ENCODE measurements around the gene NPIPB2.

Gene NPIPB2

DNA sequence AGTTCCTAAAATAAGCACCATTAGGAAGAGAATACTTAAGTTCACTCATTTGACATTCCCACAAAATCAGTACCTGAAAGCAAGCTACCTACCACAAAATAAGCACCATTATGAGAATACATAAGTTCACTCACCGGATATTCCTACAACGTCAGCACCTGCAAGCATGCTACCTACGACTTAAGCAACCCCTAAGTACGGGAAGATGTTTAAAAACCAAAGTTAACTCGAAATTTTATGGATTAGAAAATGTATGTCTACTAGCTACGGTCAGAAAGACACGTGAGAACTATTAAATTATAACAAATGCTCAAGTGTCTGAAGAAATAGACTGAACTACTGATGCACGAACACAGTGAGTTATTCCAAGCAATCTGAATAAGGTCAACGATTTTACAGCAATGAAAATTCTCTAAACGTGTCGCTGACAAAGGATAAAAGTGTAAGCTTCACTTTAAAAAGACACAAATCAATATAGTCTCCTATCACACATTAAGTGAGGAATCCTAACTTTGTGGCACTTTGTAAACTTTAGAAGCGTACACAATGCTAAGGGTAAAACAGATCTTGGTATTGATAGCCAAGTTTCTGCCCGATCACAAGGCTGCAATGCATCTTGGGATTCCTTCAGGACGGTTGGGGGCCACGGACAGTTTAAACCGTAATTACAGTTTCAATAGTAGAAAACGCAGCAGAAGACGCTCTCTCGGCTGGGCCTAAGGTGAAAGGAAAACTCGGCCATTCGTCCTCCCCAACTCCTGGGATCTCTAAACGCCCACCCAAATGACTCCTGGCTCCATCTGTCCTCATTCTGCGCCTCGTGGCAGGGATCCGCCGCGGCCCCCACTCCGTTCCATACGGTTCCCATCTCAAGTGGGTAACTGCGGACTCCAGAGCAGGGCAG is 27.4 kb downstream of the NPIPB2 start:
- TF ChIP-seq CTCF (IDR thresholded peaks at IDR 0.05; ENCODE audit: low read depth, low read length): no peak
- no peak for TF ChIP-seq EZH2phosphoT487 (IDR thresholded peaks at IDR 0.05; ENCODE audit: low read depth)
- H3K4me3 ChIP-seq (ENCODE audit: low read length): peak overlapping the region; percentile 75
- no peaks in the 10 kb centered on the region for H3K27me3 ChIP-seq (ENCODE audit: low read depth, low read length)
- peak overlapping the region; percentile 60 for H3K27ac ChIP-seq (ENCODE audit: low read length)
- H3K4me1 ChIP-seq (ENCODE audit: low read length): peaks cover 37% of the 10 kb centered on the region
- H3K79me2 ChIP-seq (ENCODE audit: low read length): peaks cover 62% of the 10 kb centered on the region
- peaks cover 43% of the 10 kb centered on the region for H4K20me1 ChIP-seq (ENCODE audit: insufficient read depth, low read length)
- H3K36me3 ChIP-seq (replicated peaks; ENCODE audit: low read depth, low read length): peaks cover 4% of the 10 kb centered on the region
- no peaks in the 10 kb centered on the region for H3K9me3 ChIP-seq (ENCODE audit: insufficient read depth, low read length)
- H2AFZ ChIP-seq (ENCODE audit: low read depth, low read length): peak overlapping the region; percentile 12; the same call in 1 of the 2 replicates
- peak overlapping the region; percentile 85 for H3K4me2 ChIP-seq (ENCODE audit: low read length)
- H3K9ac ChIP-seq (ENCODE audit: low read length): peak overlapping the region; percentile 79

DNA sequence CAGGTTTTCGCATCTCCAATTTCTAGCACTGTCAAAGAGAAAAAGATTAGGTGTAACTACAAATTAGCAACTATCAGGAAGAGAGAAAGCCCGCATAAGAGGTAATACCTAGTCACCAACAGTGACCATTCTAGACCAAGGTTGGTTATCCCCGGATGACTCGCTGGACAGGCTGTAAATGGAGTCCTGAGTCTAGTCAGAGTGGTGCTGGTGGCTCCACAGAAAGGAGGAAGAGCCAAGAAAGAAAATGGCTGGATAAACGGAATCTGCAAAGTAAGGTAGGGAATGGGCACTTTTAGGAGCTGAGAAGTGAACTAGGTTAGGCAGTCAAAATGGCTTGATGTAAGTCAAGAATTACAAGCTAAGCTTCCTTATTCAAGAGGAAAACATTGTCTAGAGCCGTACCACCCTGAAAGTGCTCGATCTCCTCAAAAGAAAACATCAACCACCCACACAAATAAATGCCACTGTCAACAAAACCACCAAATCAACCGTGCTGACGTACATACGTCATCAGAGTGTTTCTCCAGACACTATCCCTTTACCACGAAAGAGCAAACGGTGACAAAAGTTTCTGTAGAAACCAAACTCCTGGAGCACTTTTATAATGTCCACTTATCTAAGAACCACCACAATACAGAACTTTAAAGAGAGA is 28.3 kb downstream of the NPIPB2 start:
- Histone ChIP-seq H3K27ac (ENCODE audit: low read length) (peak overlapping the region; percentile 29), H3K79me2 (ENCODE audit: low read length) (peaks cover 72% of the 10 kb centered on the region), H3K9ac (ENCODE audit: low read length) (peak overlapping the region; percentile 79), H3K4me2 (ENCODE audit: low read length) (peak overlapping the region; percentile 85), H2AFZ (ENCODE audit: low read depth, low read length) (no peak overlapping the region), H3K4me3 (ENCODE audit: low read length) (peak overlapping the region; percentile 75), H3K9me3 (ENCODE audit: insufficient read depth, low read length) (no peaks in the 10 kb centered on the region), H3K4me1 (ENCODE audit: low read length) (peaks cover 37% of the 10 kb centered on the region), H3K27me3 (ENCODE audit: low read depth, low read length) (no peaks in the 10 kb centered on the region), H3K36me3 (replicated peaks; ENCODE audit: low read depth, low read length) (peaks cover 9% of the 10 kb centered on the region), H4K20me1 (ENCODE audit: insufficient read depth, low read length) (peaks cover 50% of the 10 kb centered on the region)
- TF ChIP-seq EZH2phosphoT487 (IDR thresholded peaks at IDR 0.05; ENCODE audit: low read depth) (no peak), CTCF (IDR thresholded peaks at IDR 0.05; ENCODE audit: low read depth, low read length) (no peak)

GRCh38 chr16:11909653-11910545 is 31.9 kb downstream of the NPIPB2 start:
- Histone ChIP-seq H3K4me3 (ENCODE audit: low read length) (peak overlapping the region; percentile 18; the same call in 1 of the 2 replicates), H3K4me2 (ENCODE audit: low read length) (peak overlapping the region; percentile 57), H3K79me2 (ENCODE audit: low read length) (peaks cover 98% of the 10 kb centered on the region), H2AFZ (ENCODE audit: low read depth, low read length) (no peak overlapping the region), H3K9me3 (ENCODE audit: insufficient read depth, low read length) (no peaks in the 10 kb centered on the region), H4K20me1 (ENCODE audit: insufficient read depth, low read length) (peaks cover 74% of the 10 kb centered on the region), H3K27ac (ENCODE audit: low read length) (peak overlapping the region; percentile 58), H3K36me3 (replicated peaks; ENCODE audit: low read depth, low read length) (peaks cover 20% of the 10 kb centered on the region), H3K4me1 (ENCODE audit: low read length) (peaks cover 32% of the 10 kb centered on the region), H3K9ac (ENCODE audit: low read length) (0 out of 2 replicates have a peak overlapping the region, but pooled peaks have one; percentile 12), H3K27me3 (ENCODE audit: low read depth, low read length) (no peaks in the 10 kb centered on the region)
- TF ChIP-seq CTCF (IDR thresholded peaks at IDR 0.05; ENCODE audit: low read depth, low read length): no peak
- TF ChIP-seq EZH2phosphoT487 (IDR thresholded peaks at IDR 0.05; ENCODE audit: low read depth): no peak

All from OCI-LY3 (cell line).